Stomach (tissue), 4 donors: ENCODE measurements around the gene ACOT9.

Source experiments
- CTCF ChIP-seq, 7 experiments: fragments of 450-650 bp in 4 of 7; fragments of 200-600 bp in 3 of 7; sonication (generic) in 3 of 7; IDR thresholded peaks; one replicate each; pipeline ENCODE4 v1.5.1; 2016 to 2019; ENCODE audit warnings: antibody characterized with exemption in 7 of 7, control low read depth in 2 of 7, mild to moderate bottlenecking in 1 of 7
- POLR2A ChIP-seq, 4 donors: fragments of 450-650 bp; IDR thresholded peaks; one replicate each; pipeline ENCODE4 v1.6.1; 2016; ENCODE audit warnings: antibody characterized with exemption in 4 of 4, control low read depth in 2 of 4, mild to moderate bottlenecking in 1 of 4, moderate library complexity in 1 of 4
- POLR2AphosphoS5 ChIP-seq, 3 donors: sonication (generic); formaldehyde crosslinking; IDR thresholded peaks; one replicate each; pipeline ENCODE4 v1.6.1; 2016; ENCODE audit warnings: antibody characterized with exemption in 3 of 3

- no peak for TF ChIP-seq POLR2AphosphoS5 (IDR thresholded peaks at IDR 0.05)
- TF ChIP-seq CTCF (IDR thresholded peaks at IDR 0.05) = no peak
- TF ChIP-seq POLR2A (IDR thresholded peaks at IDR 0.05) = no peak
Observed at GRCh38 chrX:23673108-23673507, 70.0 kb downstream of the ACOT9 start.
